Measurements from ENCODE around the gene B4GALT4. TPM values are rescaled to one million over a fixed set of nuclear protein-coding genes. Genes with fewer than 3 reads are reported as not detected.

Gene B4GALT4
- total RNA-seq, 3 donors from 2014 or later = 35.0 to 73.9 (median 58.9) TPM

DNA sequence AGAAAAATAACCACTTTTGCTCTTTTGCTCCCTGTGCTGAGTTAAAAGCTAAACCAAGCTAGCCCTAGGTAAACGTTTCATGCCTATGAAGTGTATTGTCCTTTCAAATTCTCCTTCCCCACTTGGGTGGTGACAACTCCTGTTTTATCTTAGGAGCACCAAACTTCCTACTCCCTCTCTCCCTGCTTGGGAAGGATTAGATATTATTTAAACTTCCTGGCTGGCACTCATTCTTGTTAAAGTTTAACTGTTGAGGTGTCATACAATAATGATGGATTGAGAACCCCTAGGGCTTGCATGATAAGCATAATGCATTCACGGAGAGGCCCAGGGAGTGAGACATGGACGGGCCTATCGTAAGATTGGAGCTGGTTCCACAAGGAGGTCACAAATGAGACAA lies 29.5 kb downstream of the B4GALT4 start:
- intact Hi-C loops (cut with DNase I, micrococcal nuclease) = no loop called here
- Histone ChIP-seq H3K36me3 (ENCODE audit: low read depth) (no peaks in the 10 kb centered on the region), H3K9me3 (no peaks in the 10 kb centered on the region), H3K4me3 (no peak overlapping the region), H3K4me1 (ENCODE audit: low read depth) (no peaks in the 10 kb centered on the region)
- ATAC-seq (peak; percentile 84), DNase-seq (peak in 1 of 3 donors; percentile 15)
- TF ChIP-seq, protein P1, sequence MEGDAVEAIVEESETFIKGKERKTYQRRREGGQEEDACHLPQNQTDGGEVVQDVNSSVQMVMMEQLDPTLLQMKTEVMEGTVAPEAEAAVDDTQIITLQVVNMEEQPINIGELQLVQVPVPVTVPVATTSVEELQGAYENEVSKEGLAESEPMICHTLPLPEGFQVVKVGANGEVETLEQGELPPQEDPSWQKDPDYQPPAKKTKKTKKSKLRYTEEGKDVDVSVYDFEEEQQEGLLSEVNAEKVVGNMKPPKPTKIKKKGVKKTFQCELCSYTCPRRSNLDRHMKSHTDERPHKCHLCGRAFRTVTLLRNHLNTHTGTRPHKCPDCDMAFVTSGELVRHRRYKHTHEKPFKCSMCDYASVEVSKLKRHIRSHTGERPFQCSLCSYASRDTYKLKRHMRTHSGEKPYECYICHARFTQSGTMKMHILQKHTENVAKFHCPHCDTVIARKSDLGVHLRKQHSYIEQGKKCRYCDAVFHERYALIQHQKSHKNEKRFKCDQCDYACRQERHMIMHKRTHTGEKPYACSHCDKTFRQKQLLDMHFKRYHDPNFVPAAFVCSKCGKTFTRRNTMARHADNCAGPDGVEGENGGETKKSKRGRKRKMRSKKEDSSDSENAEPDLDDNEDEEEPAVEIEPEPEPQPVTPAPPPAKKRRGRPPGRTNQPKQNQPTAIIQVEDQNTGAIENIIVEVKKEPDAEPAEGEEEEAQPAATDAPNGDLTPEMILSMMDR (IDR thresholded peaks at IDR 0.05) = no peak

DNA sequence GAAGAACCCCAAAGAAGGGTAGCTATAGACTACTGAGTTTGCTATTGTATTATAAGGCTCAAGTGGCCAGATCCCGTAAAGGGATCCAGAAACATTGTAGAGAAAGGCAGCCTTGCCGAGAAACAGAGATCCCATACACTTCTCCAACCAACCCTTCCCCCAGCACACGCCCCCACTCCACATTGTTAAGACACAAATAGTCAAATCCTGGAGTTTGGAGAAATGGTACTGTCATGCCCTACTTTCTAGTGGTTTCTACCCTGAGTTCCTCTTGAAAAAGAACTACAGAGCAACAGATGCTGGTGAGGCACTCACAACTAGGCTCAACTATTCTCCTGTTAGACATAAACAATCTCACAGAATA lies 33.2 kb downstream of the B4GALT4 start:
- TF ChIP-seq, protein P1 (IDR thresholded peaks at IDR 0.05) = no peak
- Histone ChIP-seq H3K36me3 (ENCODE audit: low read depth) (no peaks in the 10 kb centered on the region), H3K4me3 (no peak overlapping the region), H3K9me3 (no peaks in the 10 kb centered on the region), H3K4me1 (ENCODE audit: low read depth) (no peaks in the 10 kb centered on the region)
- intact Hi-C loops (cut with DNase I, micrococcal nuclease) = no loop called here
- DNase-seq (no peak), ATAC-seq (no peak)

DNA sequence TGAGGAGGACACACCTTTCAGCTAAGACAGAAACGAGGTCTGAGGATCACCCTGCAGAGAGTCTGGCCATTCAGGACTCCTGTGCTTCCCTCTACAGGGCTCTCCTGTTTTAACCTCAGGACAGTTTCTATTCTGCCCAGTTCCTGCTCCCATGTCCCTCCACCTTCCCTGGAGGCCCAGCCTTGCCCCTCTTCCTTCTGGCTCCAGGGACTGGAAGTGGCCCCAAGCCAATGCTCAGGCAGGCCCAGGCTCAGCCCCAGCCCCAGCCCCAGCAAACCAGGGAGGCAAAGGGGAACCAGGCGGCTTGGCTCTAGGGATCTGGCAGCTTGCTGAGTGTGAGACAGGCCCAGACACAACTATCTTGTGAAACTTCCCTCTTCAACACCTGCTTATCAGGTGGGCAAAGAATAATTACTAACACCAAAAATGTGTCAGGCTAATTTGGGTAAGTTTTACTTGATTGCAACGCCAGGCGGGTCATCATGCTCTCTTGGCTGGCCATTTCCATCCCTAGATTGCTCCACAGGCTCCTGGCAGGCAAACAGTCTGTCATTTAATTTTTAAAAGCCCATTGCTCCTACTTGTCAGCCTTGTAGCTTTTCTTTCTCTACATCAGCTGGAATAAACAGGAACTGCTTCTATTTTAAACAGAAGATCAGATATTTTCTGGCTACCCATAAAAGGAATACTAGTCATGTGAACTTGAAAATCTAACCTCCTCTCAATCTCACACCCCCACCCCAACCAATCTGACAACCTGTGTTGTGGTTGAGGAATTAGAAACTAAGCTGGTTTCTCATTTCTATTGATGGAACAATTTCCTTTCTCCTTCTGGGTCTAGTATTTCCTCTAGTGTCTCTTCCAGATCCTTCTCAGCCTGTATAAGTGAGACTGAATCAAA lies 33.8 kb downstream of the B4GALT4 start:
- ATAC-seq (peak; percentile 68), DNase-seq (no peak)
- Histone ChIP-seq H3K4me1 (ENCODE audit: low read depth) (no peaks in the 10 kb centered on the region), H3K36me3 (ENCODE audit: low read depth) (no peaks in the 10 kb centered on the region), H3K9me3 (no peaks in the 10 kb centered on the region), H3K4me3 (no peak overlapping the region)
- intact Hi-C loops (cut with DNase I, micrococcal nuclease) = no loop called here
- TF ChIP-seq, protein P1 (IDR thresholded peaks at IDR 0.05) = no peak

DNA sequence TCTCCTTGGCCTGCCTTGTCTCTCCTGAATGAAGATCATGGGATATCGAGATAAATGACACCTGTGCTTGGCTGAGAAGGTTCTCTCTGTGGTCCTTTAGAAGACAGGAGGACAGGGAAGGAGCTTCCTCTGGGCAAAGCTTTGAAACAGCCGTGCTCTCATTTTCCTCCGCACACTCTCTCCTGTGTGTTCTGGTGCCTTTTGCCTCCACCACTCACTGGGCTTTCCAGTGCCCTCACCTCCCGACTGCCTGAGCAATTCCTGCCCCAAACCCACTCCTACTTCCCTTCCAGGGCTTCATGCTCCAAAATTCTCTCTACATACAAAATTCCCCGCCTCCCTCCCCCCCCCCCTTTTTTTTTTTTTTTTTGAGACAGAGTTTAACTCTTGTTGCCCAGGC lies 35.0 kb downstream of the B4GALT4 start:
- H3K9me3 ChIP-seq = no peaks in the 10 kb centered on the region
- no peaks in the 10 kb centered on the region for H3K4me1 ChIP-seq (ENCODE audit: low read depth)
- DNase-seq (no peak), ATAC-seq (peak; percentile 9)
- H3K36me3 ChIP-seq (ENCODE audit: low read depth) = no peaks in the 10 kb centered on the region
- TF ChIP-seq, protein P1 (IDR thresholded peaks at IDR 0.05) = no peak
- intact Hi-C loops (cut with DNase I, micrococcal nuclease) = no loop called here
- no peak overlapping the region for H3K4me3 ChIP-seq

DNA sequence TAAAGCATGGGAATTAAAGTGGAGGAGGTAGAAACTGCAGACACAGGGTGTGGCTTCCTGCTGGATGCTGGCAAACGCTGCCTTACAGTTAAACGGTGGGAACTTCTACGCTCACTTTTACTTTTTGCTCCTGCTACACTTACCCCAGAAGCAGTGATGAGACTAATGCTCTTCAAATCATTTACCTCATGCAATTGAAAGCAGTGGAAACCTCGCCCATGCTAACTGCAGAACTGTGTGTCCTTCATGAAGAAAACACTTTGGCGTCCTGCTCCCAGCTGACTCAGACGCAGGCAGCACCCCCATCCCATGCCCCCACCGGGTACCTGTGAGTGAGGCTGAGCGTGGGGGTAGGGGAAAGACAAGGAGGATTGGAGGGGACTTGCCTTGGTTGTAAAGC lies 35.5 kb downstream of the B4GALT4 start:
- Histone ChIP-seq H3K4me1 (ENCODE audit: low read depth) (no peaks in the 10 kb centered on the region), H3K4me3 (no peak overlapping the region), H3K36me3 (ENCODE audit: low read depth) (no peaks in the 10 kb centered on the region), H3K9me3 (no peaks in the 10 kb centered on the region)
- DNase-seq (no peak), ATAC-seq (peak; percentile 41)
- TF ChIP-seq, protein P1 (IDR thresholded peaks at IDR 0.05) = no peak
- intact Hi-C loops (cut with DNase I, micrococcal nuclease) = no loop called here

Measured in mucosa of descending colon (tissue), 3 donors.